ENCODE results near the gene ZYX.

The ZYX gene

GRCh38 chr7:143436325-143436946, 55.3 kb downstream of the ZYX start:
- no peaks in the 10 kb centered on the region for H3K27me3 ChIP-seq (ENCODE audit: control insufficient read depth, insufficient read depth, low read length)
- no peak overlapping the region for H3K4me3 ChIP-seq (ENCODE audit: low read length)
- no peaks in the 10 kb centered on the region for H3K36me3 ChIP-seq (ENCODE audit: control insufficient read depth, low read depth, low read length)
- no peaks in the 10 kb centered on the region for H3K9me3 ChIP-seq (ENCODE audit: control insufficient read depth, low read depth, low read length)
- H3K4me1 ChIP-seq (ENCODE audit: control insufficient read depth, low read depth, low read length) = peaks cover 12% of the 10 kb centered on the region
- no peak overlapping the region for H3K27ac ChIP-seq (ENCODE audit: low read length)
- H3K9ac ChIP-seq (ENCODE audit: low read length) = no peak overlapping the region

- no peak overlapping the region for H3K27ac ChIP-seq (ENCODE audit: low read length)
- H3K4me1 ChIP-seq (ENCODE audit: control insufficient read depth, low read depth, low read length) = peaks cover 12% of the 10 kb centered on the region
- H3K9ac ChIP-seq (ENCODE audit: low read length) = no peak overlapping the region
- H3K27me3 ChIP-seq (ENCODE audit: control insufficient read depth, insufficient read depth, low read length) = no peaks in the 10 kb centered on the region
- no peak overlapping the region for H3K4me3 ChIP-seq (ENCODE audit: low read length)
- no peaks in the 10 kb centered on the region for H3K9me3 ChIP-seq (ENCODE audit: control insufficient read depth, low read depth, low read length)
- no peaks in the 10 kb centered on the region for H3K36me3 ChIP-seq (ENCODE audit: control insufficient read depth, low read depth, low read length)
Measured at GRCh38 chr7:143437578-143437977, 56.4 kb downstream of the ZYX start.

- Histone ChIP-seq H3K9ac (ENCODE audit: low read length) (no peak overlapping the region), H3K4me3 (ENCODE audit: low read length) (no peak overlapping the region), H3K27ac (ENCODE audit: low read length) (no peak overlapping the region), H3K4me1 (ENCODE audit: control insufficient read depth, low read depth, low read length) (peaks cover 12% of the 10 kb centered on the region), H3K36me3 (ENCODE audit: control insufficient read depth, low read depth, low read length) (no peaks in the 10 kb centered on the region), H3K9me3 (ENCODE audit: control insufficient read depth, low read depth, low read length) (no peaks in the 10 kb centered on the region), H3K27me3 (ENCODE audit: control insufficient read depth, insufficient read depth, low read length) (no peaks in the 10 kb centered on the region)
Measured at GRCh38 chr7:143439866-143440265, 58.7 kb downstream of the ZYX start.
